ENCODE results near the gene WDR90.
"Not testable (repeated sequence)": the region's sequence is repeated elsewhere in the genome, so short reads cannot be mapped to it uniquely, and the experiment has no call there.

WDR90 gene

DNA sequence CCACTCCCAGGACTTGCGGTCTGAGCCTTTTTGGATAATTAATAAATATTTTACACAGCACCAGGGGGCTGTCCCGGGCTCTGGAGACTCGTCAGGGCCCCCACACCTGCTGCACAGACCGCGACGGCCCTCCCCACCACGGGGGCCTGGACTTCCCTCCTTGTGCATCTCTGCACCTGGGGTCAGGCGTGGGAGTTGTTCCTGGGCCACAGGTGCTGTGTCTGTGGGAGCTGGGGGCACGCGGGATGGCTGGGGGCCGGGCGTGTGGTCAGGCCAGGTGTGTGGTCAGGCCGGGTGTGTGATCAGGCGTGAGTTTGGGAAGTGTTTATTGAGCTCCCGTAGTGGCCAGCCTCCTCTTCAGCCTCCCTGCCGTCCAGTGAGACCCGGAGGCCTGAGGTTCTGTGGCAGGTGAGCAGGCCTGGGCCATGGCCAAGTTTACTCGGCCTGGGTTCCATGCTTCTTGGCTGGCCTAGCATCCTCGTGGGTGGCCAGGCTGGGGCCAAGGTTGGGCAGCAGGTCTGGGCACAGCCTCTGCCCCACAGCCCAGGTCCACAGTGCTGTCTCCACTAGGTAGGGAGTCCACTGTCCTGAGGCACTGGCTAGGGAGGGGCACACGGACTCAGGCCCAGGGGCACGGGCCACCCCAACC, 29.2 kb downstream of the WDR90 start:
- no peak for DNase-seq

DNA sequence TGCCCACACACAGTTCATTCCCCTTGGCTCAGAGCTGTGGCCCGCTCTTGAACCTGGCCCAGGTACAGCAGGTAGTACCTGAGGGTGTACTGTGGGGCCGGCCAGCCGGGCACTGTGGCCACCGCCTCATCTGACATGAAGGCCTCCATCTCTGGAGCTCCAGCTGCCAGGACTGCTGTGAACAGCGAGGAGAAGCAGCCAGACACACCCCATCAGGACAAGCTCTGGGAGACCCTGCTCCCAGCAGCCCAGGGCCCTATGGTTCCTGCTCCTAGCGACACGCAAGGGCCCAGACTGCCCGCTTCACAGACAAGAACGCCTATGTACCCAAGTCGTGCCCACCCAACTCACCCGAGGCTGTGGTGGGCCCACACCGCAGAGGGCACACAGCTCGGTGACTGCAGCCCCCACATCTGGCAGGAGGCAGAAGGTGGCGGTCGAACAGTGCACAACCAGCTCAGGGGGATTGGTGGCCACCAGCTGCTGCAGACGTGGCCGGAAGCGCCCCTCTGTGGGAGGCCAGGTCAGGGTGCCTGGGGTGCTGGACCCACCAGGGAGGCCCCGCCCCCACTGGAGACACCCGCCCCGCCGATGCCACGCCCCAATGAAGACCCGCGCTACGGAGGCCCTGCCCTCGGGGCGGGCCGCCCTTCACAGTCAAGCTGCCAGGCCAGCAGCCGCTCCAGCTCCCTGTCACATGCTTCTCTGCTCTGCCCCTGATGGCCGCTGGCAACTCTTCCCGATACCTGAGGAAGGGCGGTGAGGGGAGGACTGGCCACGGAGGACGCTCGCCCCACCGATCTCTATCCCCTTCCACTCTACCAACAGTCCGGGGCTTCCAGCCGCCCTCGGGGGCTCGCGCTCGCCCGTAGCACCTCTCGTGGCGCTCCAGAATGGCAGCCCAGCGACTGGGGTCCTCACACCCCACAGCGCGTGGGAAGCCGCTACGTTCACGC, 30.0 kb downstream of the WDR90 start:
- no peak for DNase-seq

DNA sequence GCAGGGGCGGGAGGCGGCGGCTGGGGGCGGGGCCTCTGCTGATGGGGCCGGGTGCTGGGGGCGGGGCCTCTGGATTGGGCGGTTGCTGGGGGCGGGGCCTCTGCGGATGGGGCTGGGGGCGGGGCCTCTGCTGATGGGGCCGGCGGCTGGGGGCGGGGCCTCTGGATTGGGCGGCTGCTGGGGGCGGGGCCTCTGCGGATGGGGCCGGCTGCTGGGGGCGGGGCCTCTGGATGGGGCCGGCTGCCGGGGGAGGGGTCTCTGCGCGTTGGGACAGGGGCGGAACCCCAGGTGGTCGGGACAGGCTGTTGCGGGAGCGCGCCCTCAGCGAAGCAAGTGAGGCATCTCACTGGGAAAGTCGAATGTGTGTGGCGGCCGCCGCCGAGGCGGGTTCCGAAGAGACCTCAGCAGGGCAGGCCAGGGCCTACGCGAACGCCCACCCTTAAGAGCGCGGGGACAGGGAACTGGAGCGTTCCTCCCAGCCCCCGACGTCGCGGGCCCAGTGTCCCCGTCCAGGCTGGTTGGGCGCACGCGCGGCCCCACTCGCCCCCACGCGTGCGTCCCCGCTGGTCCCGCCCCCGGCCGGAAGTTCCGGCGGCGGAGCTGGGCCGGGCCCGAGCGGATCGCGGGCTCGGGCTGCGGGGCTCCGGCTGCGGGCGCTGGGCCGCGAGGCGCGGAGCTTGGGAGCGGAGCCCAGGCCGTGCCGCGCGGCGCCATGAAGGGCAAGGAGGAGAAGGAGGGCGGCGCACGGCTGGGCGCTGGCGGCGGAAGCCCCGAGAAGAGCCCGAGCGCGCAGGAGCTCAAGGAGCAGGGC, 30.9 kb downstream of the WDR90 start, which contains the start of gene STUB1:
Gene STUB1, plus strand, starts transcription at position 597 of the 811 bp plus-strand sequence. Its CDS starts 116 bp downstream, at position 713.
- DNase-seq = peak; percentile 61

DNA sequence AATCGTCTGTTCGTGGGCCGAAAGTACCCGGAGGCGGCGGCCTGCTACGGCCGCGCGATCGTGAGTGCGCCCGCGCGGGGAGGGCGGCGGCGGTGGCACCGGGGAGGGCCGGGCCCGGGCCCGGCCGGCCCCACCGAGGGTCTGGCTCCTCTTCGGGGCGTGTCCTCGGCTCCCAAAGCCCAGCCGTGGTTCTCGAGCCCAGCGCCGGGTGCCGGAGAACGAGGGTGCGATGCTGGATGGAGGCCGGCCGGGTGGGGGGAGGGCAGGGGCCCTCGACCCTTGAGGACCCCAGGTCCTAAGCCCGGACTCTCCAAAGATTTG, 31.4 kb downstream of the WDR90 start:
- no peak for DNase-seq

DNA sequence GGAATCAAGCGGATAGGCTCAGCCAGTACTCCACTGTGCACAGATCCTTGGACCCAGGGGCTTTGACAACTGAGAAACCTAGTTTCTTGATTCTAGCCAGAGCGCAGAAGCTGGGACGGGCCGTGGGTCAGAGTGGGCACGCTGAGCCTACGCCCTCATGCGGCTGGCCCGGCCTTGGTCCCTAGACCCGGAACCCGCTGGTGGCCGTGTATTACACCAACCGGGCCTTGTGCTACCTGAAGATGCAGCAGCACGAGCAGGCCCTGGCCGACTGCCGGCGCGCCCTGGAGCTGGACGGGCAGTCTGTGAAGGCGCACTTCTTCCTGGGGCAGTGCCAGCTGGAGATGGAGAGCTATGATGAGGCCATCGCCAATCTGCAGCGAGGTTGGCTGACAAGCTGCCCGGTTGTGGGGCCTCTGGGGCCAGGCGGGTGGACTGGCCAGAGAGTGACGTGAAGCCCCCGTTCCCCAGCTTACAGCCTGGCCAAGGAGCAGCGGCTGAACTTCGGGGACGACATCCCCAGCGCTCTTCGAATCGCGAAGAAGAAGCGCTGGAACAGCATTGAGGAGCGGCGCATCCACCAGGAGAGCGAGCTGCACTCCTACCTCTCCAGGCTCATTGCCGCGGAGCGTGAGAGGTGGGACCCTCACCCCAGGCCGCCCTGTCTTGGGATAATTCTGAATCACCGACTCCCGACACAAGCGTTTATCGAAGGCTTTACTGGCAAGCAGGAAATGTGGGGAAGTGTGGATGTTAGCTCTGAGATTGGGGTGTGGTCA, 32.0 kb downstream of the WDR90 start:
- peak; percentile 4 for DNase-seq

DNA sequence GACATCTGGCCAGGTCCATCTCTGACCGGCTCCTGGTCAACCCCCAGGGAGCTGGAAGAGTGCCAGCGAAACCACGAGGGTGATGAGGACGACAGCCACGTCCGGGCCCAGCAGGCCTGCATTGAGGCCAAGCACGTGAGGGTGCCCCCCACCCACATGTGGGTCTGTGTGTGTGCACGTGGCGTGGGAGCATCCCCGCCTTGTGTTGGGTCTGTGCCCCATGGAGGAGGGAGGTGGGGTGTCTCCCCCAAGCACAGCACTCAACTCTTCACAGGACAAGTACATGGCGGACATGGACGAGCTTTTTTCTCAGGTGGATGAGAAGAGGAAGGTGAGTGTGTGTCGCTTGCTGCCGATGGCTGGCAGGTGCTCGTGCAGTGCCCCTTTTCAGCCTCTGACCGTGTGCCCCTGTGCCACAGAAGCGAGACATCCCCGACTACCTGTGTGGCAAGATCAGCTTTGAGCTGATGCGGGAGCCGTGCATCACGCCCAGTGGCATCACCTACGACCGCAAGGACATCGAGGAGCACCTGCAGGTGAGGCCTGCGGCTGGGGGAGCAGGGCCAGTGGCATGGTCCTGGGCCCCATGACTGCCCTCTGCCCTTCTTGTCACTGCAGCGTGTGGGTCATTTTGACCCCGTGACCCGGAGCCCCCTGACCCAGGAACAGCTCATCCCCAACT, 32.7 kb downstream of the WDR90 start:
- no peak for DNase-seq

DNA sequence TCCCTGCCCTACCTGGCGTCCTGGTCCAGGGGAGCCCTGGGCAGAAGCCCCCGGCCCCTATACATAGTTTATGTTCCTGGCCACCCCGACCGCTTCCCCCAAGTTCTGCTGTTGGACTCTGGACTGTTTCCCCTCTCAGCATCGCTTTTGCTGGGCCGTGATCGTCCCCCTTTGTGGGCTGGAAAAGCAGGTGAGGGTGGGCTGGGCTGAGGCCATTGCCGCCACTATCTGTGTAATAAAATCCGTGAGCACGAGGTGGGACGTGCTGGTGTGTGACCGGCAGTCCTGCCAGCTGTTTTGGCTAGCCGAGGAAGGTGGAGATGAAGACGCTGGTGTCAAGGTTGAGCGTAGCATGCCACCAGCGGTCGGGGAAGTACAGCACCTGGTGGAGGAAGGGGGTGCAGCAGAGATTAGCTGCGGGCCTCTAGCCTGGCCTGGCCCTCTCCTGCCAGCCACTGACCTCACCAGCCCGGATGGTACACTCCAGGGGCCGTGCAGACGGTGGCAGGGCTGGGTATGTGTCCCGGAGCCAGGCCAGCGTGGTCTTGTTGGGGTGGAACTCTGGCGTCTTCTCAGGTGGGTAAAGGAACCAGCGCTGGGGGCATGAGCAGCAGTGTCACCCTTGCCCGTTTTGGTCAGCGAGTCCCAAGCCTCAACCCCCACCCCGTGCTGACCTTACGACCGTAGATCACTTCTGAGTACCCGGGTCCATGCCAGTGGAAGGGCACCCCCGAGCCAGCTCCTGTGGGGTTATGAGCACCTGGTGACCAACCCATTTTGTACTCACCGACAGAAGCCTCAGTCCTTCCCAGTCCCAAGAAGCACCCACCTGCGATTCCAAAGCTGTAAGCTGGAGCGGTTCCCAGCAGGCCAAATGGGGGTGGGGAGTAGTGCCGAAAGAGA, 33.6 kb downstream of the WDR90 start:
- DNase-seq = no peak

DNA sequence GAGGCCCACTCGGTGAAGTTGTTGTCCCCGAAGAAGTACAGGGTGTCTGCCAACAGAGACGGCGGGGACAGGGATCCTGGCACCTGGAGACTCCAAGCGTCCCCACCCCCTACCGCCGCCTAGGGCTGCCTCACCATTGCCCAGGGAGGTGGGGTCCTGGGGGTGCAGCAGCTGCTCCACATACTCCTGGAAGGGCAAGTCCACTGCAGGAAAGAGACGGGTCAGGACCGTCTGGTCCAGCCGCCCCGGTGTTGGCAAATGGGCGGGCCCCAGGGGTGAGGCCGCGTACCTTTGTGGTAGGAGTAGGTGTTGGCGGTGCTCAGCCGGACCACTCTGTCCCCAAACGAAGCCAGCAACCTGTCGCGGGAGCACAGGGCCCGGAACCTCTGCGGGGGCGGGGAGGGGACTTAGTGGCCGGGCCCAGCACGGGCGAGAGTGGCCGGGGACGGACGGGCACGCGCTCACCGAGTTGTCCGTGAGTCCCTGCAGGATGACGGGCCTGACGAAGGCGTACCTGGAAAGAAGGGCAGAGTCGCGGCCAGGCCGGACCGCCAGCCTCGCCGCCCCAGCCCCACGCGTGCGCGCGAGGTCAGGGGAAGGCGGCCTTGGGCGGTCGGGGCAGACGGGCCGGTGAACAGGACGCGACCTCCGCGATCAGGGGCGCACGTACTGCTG, 34.4 kb downstream of the WDR90 start:
- peak; percentile 4 for DNase-seq

DNA sequence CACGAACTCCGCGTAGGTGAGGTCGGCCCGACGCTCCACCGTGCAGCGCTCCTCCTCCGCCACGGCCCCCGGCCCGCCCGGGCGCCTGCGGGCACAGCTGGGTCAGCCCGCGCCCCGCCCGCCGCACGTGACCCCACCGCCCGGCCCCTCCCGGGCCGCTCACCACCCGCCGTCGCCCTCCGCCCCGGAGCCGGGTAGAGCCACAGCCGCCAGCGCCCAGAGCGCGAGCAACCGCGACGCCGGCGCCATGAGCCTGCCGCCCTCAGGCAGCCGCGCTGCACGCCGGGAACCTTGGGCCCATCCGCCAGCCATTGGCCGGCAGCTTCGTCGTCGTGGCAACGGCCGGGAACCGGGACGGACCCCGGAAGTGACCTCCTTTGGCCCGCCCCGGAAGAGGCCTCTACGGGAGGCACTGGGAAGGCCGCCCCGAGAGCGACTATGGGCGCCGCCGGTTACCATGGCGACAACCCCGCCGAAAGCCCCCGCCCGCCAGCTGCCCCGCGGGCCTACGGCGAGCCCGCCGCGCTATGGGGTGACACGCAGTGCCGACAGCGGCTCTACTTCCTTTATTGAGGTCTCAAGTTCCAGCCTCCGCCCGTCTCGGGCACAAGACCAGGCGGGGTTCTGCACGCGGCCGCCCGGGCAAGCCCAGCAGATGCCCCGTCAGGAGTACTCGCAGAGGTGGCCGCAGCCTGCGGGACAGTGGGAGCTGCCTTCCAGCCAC, 35.1 kb downstream of the WDR90 start, which contains the start of gene JMJD8:
Gene JMJD8, minus strand, starts transcription at position 264 of the 724 bp plus-strand sequence. Its CDS starts 15 bp downstream, at position 249.
- peak; percentile 79 for DNase-seq

DNA sequence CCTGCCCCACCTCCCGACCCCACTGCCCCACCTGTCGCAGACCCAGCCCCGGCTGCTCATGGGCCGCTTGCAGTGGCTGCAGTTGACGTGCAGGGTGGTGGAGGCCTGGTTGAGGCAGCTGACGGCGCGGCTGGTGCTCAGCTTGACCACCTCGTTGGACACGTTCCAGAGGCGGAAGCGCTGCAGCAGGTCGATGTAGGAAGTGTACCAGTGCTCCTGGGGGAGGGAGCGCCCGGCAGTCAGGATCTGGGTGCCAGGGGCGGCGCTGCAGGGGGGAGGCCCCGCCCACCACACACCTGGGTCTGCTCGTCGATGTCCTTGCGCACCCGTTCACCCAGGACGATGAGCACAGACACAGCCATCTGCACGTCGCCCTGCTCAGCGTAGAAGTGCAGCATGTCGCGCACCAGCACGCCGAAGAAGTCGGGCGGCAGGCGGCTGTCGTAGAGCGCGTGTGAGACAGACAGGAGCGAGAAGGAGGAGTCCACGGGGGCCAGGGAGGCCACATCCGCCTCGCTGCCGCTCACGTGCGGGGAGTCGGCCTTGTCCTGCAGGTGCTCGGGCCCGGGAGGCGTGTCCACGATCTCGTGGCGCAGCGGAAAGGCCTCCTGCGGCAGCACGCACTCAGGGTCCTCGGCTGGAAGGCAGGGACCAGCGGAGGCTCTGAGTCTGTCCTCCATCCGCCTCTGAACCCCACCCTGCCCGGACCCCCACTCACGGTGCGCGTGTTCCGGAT, 36.0 kb downstream of the WDR90 start:
- DNase-seq = no peak

DNA sequence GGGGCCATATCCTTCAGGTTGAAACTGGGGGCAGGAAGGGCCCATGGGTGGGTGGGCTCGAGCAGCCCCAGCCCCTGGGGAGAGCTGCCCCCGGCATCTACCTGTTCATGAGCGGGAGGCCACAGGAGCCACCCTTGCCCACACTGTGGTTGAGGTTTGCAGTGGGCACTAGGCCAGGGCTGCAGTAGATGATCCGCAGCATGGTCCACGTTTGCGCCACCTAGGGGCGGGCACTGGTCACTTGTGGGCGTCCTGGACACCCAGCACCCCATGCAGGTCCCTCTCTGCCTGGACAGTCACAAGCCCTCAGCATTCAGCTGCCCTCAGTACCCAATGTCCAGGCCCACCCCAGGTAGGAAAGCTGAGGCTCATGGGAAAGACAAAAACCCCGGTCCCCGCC, 36.8 kb downstream of the WDR90 start:
- no peak for DNase-seq

DNA sequence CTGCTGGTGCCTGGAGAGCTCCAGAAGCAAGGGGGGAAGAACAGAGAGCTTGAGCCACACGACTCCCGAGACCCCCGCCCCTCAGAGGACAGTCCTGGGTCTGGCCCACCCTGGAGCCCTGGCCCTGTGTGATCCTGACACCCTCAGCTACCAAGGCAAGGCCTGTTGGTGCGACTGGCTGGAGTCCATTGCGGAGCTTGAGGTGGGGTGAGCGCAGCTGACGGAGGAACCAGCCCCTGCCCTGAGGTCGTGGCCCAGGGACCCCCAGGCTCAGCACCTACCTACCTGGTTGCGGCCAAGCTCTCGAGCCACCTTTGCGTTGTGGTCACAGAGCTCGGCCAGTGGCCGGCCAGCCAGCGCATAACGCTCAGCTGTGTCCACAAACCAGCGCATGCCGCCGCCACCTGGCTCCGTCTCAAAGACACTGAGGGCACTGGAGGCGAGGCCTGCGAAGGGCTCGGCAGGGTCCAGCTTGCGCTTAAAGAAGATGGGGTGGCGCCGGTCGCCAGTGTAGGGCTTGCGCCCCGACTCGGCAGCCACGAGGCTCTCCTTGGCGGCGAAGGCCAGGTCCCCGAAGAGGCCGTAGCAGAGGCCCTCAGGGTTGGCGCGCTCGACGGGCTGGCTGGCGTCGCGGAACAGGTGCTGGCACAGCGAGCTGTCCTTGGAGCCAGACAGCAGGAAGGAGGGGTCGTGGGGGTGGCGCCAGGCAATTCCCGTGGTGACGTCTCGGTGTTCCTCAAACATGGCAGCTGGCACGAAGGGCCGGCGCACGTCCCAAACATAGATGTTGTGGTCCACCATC, 37.5 kb downstream of the WDR90 start:
- no peak for DNase-seq

DNA sequence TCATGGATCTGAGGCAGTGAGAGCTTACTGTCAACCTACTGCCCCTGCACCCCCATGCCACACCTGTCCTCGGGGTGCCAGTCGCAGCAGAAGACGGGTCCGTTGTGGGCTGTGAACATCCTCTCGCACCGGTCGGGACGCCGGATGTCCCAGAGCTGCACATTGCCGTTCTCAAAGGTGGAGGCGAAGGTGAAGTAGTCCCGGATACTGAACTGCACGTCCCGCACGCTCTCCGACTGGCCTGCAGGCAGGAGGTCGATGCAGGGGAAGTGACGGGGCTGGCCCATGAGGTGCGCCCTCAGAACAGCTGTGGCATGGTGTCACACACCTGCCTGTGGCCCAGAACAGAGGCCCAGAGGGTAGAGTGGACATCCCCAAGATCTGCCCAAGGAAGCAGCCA, 38.3 kb downstream of the WDR90 start:
- no peak for DNase-seq

DNA sequence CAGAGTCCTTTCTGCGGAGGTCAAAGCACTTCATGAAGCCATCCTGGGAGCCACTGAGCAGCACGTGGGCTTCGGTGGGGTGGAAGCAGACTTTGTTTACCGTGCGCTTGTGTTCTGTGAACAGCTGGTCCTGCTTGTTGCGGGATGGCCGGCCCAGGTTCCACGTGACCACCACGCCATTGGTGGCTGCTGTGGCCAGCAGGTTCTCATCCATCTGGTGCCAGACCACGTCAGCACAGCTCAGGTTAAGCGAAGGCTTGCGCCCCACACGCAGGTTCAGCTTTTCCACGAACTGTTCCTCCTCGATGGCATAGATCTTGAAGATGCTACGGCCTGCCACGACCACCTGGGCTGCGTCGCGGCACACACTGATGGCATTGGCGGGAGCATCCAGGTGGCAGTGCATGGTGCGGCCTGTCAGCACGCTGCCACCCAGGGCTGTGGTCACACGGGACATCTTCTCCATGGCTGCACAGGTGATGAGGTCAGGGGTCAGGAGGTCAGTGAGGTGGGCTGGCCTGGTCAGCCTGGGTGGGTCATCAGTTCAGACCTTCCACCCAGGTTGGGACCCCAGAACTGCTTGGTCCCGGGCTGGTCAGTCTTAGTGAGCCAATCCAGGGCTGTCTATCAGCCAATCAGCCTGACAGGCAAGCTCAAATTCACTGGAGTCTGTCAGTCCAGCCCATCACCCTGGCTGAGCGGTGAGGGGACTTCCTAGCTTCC, 40.2 kb downstream of the WDR90 start:
- DNase-seq = no peak

DNA sequence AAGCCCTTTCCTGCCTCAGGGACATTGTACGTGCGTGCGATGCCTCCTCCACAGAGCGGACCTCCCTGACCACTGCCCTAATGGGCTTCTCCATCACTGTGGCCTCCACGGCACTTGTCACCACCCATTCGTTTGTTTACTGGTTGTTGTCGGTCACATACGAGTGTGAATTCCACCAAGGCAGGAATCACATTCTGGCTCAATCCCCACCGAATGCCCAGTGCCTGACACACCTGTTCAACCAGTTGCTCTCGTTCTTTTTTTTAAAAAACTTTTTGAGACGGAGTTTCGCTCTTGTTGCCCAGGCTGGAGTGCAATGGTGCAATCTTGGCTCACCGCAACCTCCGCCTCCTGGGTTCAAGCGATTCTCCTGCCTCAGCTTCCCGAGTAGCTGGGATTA, 42.1 kb downstream of the WDR90 start:
- DNase-seq = not testable (repeated sequence)

DNA sequence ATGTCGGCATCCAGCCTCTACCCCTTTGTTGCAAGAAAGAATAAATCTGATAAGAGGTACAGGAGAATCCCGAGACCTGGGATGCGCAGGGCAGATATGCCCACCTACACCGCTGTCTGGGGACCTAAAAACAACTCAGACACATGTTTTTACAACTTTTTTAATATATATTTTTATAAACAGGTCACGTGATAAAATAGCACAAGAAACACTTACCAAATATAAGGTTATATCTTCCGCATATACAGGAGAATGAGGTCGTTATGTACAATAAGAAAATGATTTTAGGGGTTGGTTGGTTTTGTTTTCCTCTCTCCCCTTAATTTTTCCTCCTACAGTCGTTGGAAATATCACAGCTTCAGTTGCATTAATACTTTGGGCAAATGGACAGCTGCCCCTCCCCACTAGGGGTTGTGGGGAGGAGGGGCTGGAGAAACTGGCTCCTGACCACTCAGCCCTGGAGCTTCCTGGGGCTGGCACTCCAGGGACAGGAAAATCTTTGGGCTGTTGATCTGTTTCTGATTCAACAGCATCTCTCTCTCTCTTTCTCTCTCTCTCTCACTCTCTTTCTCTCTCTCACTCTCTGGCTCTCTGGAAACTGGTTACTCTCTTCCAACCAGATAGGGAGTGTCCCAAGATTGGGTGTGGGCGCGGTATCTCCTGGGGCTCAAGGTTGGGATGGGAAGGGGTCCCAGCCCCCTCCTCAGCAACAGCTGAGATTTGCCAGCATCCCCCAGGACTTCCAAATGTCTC, 43.4 kb downstream of the WDR90 start:
- no peak for DNase-seq
